Stimulated activated naive CD4-positive, alpha-beta T cell treated with Interleukin-2 at 50 U/mL for 16 hours (primary cell): ENCODE data around the gene TMEM95.
A peak's percentile ranks its signal among the peaks of the same experiment; 100 is the strongest.
"Not testable (repeated sequence)": the region's sequence is repeated elsewhere in the genome, so short reads cannot be mapped to it uniquely, and the experiment has no call there.

Source experiments
- DNase-seq: peaks from one replicate; lab custom pipeline; 2025; lab: John Stamatoyannopoulos, UW

TMEM95 gene

GRCh38 chr17:7323731-7324437 lies 31.1 kb upstream of the TMEM95 start:
- peak; percentile 42 for DNase-seq

DNA sequence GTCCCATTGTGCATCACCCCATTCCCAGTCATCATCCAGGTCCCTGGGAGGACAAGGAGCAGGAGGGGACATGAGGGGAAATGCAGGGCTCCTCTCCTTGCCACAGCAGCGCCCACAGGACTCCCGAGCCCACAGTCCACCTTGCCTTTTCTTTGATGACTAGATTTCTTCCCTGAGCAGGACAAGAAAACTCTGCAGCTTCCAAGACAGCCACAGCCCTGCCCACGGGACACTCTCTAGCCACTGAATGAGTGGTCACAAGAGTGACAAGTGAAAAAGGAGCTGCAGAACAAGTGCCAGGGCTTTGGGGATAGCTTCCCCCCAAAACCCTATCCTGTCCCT lies 30.5 kb upstream of the TMEM95 start:
- DNase-seq = no peak

DNA sequence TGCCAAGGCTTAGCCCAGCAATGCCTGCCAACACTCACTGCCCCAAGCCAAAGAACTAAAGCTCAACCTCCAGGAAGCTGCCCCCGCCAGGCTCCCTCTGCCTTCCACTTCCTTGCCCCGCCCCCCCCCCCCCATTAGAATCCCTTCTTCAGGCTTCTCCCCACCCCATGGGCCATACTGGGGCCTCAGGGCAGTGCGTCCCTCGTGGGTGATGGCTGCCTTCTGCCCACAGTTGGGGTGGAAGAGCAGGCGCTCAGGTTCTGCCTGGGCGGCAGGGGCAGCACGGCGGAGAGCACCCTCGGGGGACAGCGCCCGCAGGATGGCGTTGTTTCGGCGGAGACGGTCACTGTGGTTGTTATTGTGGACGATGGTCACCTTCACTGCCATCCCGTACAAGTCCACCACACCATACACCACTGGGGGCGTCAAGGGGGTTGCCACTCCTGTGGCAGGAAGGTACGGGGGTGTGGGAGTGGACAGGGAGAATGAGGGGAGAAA lies 29.9 kb upstream of the TMEM95 start:
- no peak for DNase-seq

DNA sequence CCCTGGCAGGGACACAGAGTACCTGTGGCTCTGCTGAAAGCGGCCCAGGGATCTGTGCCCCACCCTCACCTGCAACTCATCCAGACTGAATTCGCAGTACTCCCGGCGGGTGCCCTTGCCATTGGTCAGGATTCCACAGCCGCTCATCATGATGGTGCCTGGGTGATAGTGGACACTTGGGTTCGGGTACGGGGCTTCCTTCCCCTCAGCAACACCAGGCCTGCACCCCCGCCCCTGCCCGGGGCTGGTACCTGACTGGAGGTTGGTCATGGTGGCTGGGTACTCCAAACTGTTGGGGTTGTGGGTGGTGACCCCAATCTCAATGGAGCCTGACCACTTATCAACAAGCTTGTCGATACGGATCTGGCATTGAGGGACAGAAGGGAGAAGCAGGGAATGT lies 28.8 kb upstream of the TMEM95 start:
- no peak for DNase-seq

GRCh38 chr17:7327056-7327455 lies 27.9 kb upstream of the TMEM95 start:
- no peak for DNase-seq

- no peak for DNase-seq
Observed at GRCh38 chr17:7327501-7327900, 27.5 kb upstream of the TMEM95 start.

GRCh38 chr17:7328009-7328408 lies 26.9 kb upstream of the TMEM95 start:
- no peak for DNase-seq

- peak; percentile 41 for DNase-seq
Observed at GRCh38 chr17:7328840-7329373, 26.0 kb upstream of the TMEM95 start, which contains the start of gene NEURL4. TSS of gene NEURL4 (minus strand) at chr17:7329335. CDS start at chr17:7329312, 23 bp downstream.

- DNase-seq = peak; percentile 96
Observed at GRCh38 chr17:7329374-7329996, 25.5 kb upstream of the TMEM95 start.

DNA sequence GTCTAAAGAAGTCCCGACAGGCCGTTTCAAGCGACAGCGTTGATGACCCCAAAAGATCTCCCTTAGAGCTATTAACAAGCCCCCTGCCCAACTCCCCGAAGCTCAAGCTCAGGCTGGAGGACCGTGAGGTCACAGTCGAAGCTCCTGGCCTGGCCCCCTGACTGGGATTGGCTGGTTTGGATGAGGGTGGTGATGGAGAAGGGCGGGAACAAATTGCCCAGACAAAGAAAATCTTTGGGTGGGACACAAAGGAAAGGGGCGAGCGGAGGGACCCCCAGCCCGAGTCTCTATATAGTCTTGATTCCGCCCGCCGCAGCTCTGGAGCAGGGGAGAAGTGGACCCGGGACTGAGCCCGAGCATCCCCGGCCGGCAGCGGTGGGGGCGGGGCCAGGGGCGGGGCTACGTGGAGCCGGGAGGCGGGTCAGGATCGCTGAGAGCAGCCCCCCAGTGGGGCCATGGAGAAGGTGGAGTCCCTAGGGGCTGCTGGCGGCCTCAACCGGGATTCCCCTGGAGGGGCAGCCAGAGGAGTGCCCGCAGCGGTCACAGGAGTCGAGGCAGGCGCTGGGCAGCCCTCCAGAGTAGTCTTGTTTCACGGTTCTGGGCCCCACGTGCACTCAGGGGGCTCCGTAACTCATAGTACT lies 24.8 kb upstream of the TMEM95 start:
- peak; percentile 79 for DNase-seq

- DNase-seq = no peak
Observed at GRCh38 chr17:7330638-7331015, 24.3 kb upstream of the TMEM95 start.

GRCh38 chr17:7332111-7332510 lies 22.8 kb upstream of the TMEM95 start:
- no peak for DNase-seq

DNA sequence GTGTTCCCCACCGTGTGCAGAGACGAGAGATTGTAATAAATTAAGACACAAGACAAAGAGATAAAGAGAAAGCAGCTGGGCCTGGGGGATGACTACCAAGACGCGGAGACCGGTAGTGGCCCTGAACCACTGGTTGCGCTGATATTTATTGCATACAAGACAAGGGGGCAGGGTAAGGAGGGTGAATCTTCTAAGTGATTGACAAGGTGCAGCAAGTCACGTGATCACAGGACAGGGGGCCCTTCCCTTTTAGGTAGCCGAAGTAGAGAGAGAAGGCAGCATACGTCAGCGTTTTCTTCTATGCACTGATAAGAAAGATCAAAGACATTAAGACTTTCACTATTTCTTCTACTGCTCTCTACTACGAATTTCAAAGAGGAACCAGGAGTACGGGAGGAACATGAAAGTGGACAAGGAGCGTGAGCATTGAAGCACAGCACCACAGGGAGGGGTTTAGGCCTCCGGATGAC lies 22.3 kb upstream of the TMEM95 start:
- DNase-seq = not testable (repeated sequence)

DNA sequence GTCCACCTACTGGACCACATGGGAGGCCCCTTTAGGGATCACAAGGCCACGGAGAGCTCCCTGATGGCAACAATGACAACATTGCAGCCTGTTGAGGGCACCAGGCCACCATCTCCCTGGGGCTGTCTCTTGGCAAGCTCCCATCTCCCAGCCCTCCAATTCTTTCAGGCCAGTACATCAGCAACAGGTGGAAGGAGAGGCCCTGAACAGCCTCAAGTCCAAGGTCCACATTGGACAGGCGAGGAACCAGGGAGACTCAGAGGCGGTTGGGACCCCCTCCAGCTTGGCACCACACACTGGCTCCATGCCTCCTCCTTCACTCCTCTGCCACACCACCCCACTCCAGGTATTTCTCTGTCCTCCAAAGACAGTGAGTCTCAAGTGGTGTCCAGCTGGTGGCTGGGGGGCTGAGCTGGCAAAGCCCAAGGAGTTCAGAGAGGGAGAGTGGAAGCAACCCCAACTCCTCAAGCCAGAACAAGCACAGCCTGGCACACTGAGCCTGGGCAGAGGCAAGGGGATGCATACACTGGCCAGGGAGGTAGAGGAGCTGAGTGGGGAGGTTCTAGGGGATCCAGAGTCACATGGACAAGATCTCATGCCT lies 19.9 kb upstream of the TMEM95 start:
- DNase-seq = no peak

DNA sequence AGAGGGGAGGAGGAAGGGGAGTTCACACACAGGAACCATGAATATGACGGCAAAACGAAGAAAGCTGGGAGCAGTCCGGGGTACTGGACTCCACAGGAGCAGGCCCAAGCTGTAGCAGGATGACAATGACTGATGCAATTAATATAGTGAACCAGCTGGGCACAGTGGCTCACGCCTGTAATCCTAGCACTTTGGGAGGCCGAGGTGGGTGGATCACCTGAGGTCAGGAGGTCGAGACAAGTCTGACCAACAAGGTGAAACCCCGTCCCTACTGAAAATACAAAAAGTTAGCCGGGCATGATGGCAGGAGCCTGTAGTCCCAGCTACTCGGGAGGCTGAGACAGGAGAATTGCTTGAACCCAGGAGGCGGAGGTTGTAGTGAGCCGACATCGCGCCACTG lies 19.2 kb upstream of the TMEM95 start:
- not testable (repeated sequence) for DNase-seq

- peak; percentile 80 for DNase-seq
Observed at GRCh38 chr17:7336240-7337175, 18.4 kb upstream of the TMEM95 start, which contains the start of gene ACAP1. TSS of gene ACAP1 (plus strand) at chr17:7336529. CDS start at chr17:7336735, 206 bp downstream.

GRCh38 chr17:7337600-7337999 lies 17.4 kb upstream of the TMEM95 start:
- not testable (repeated sequence) for DNase-seq

DNA sequence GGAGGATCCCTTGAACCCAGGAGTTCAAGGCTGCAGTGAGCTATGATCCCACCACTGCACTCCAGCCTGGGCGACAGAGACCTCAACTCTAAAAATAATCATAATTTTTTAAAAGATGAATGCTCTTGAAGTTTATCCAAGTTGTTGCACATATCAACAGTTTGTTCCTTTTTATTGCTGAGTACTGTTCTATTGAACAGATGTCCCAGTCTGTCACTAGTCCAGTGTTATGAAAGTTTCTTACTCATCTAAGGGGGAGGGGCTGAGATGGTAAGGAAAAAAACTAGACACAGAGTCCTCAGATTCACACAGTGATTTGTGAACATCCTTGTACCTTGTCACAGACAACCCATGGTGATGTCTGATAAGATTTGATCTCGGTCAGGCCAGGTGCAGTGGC lies 14.8 kb upstream of the TMEM95 start:
- no peak for DNase-seq

- no peak for DNase-seq
Observed at GRCh38 chr17:7341842-7342241, 13.1 kb upstream of the TMEM95 start.

DNA sequence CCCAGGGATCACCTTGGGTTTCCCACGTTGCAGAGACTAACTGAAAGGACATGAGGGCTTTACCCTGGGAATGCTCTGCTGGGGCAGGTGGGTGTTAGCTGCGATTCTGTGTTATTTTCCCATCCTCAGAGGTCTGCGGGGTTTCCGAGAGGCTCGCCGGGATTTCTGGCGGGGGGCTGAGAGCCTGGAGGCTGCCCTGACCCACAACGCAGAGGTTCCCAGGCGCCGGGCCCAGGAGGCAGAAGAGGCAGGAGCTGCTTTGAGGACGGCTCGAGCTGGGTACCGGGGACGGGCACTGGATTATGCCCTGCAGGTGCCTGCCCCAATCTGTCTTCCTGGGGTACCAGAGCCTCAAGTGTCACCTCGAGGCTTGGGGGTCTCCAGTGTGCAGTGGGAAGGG lies 11.7 kb upstream of the TMEM95 start:
- no peak for DNase-seq
